Smooth muscle cell (in vitro differentiated cells): ENCODE results near the gene PTEN. TPM values are rescaled to one million over a fixed set of nuclear protein-coding genes. Genes with fewer than 3 reads are reported as not detected.

Experiments
- DNase-seq: peaks from one replicate; lab custom pipeline; 2025; ENCODE audit not compliant: unreplicated experiment; lab: John Stamatoyannopoulos, UW
- H2AFZ ChIP-seq: fragments of 200-600 bp; sonication (generic); 2 replicates; pipeline ENCODE4 v1.6.0; 2016; ENCODE audit warnings: antibody characterized with exemption, low read depth, mild to moderate bottlenecking
- H3F3A ChIP-seq: fragments of 200-600 bp; sonication (generic); 2 replicates; pipeline ENCODE4 v1.6.0; 2017; ENCODE audit warnings: antibody characterized with exemption, low read depth
- H3K27ac ChIP-seq: fragments of 200-600 bp; sonication (generic); 2 replicates; pipeline ENCODE4 v1.5.1; 2016; ENCODE audit warnings: low read depth, mild to moderate bottlenecking
- H3K27me3 ChIP-seq: fragments of 200-600 bp; sonication (generic); 2 replicates; pipeline ENCODE4 v1.6.1; 2016; ENCODE audit warnings: low read depth, mild to moderate bottlenecking
- H3K36me3 ChIP-seq: fragments of 200-600 bp; sonication (generic); 2 replicates; pipeline ENCODE4 v1.5.1; 2016; ENCODE audit warnings: low read depth
- H3K4me1 ChIP-seq: fragments of 200-600 bp; sonication (generic); 2 replicates; pipeline ENCODE4 v1.5.1; 2016; ENCODE audit warnings: low read depth
- H3K4me2 ChIP-seq: fragments of 200-600 bp; sonication (generic); 2 replicates; pipeline ENCODE4 v1.6.0; 2016; ENCODE audit warnings: mild to moderate bottlenecking
- H3K4me3 ChIP-seq: fragments of 200-600 bp; sonication (generic); 2 replicates; pipeline ENCODE4 v1.5.1; 2016; ENCODE audit warnings: mild to moderate bottlenecking
- H3K79me2 ChIP-seq: fragments of 200-600 bp; sonication (generic); 2 replicates; pipeline ENCODE4 v1.6.0; 2016; ENCODE audit warnings: low read depth, mild to moderate bottlenecking
- H3K9ac ChIP-seq: fragments of 200-600 bp; sonication (generic); 2 replicates; pipeline ENCODE4 v1.6.0; 2016; ENCODE audit warnings: low read depth
- H3K9me3 ChIP-seq: fragments of 200-600 bp; sonication (generic); replicated peaks from 2 replicates; pipeline ENCODE4 v1.5.1; 2016; ENCODE audit warnings: low read depth
- H4K20me1 ChIP-seq: fragments of 200-600 bp; sonication (generic); 2 replicates; pipeline ENCODE4 v1.6.0; 2016; ENCODE audit warnings: low read depth
- CTCF ChIP-seq: fragments of 200-600 bp; sonication (generic); IDR thresholded peaks from 2 replicates; pipeline ENCODE4 v1.5.1; 2017; ENCODE audit warnings: borderline replicate concordance, mild to moderate bottlenecking, antibody characterized with exemption; ENCODE audit not compliant: insufficient read depth, poor library complexity, severe bottlenecking
- WGBS: methylation state at CpG from one replicate; pipeline ENCODE4 v1.1.7; 2016; ENCODE audit warnings: low lambda C conversion rate; 5-methylcytosine and 5-hydroxymethylcytosine counted together
- polyA plus RNA-seq: library from polyadenylated mRNA; unstranded; fragments of >200 nt; fragmentation: Nextera tagmentation; extraction: Ambion mirVana; gene quantifications from 2 replicates; pipeline ENCODE4 v1.2.1, GENCODE V29; 2016
- total RNA-seq: library from RNA; depleted of rRNA; stranded (reverse); fragments of >200 nt; gene quantifications from 2 replicates; pipeline ENCODE4 v1.2.3, GENCODE V29; 2014

Gene PTEN
- total and polyA plus RNA-seq, 2 experiments from 2014 or later, result 30.6 to 78.3 TPM

GRCh38 chr10:87836098-87836497 lies 27.3 kb upstream of the PTEN start:
- Histone ChIP-seq H3K4me1 (no peaks in the 10 kb centered on the region), H3K4me2 (no peak overlapping the region), H2AFZ (no peak overlapping the region), H3K27me3 (no peaks in the 10 kb centered on the region), H3K9ac (no peak overlapping the region), H3K79me2 (no peaks in the 10 kb centered on the region), H3K36me3 (no peaks in the 10 kb centered on the region), H4K20me1 (no peaks in the 10 kb centered on the region), H3K9me3 (no peaks in the 10 kb centered on the region), H3K4me3 (no peak overlapping the region), H3K27ac (no peak overlapping the region), H3F3A (no peaks in the 10 kb centered on the region)
- WGBS, result 84% methylated on average over 4 of the region's 4 CpGs
- DNase-seq, result no peak
- no peak for TF ChIP-seq CTCF

- no peak overlapping the region for H3K4me3 ChIP-seq
- H2AFZ ChIP-seq, result no peak overlapping the region
- no peak overlapping the region for H3K9ac ChIP-seq
- no peak for TF ChIP-seq CTCF
- no peaks in the 10 kb centered on the region for H3K9me3 ChIP-seq
- no peak overlapping the region for H3K27ac ChIP-seq
- H3K36me3 ChIP-seq, result no peaks in the 10 kb centered on the region
- no peaks in the 10 kb centered on the region for H3F3A ChIP-seq
- no peaks in the 10 kb centered on the region for H3K79me2 ChIP-seq
- no peaks in the 10 kb centered on the region for H3K4me1 ChIP-seq
- DNase-seq, result no peak
- no peaks in the 10 kb centered on the region for H3K27me3 ChIP-seq
- no peak overlapping the region for H3K4me2 ChIP-seq
- H4K20me1 ChIP-seq, result no peaks in the 10 kb centered on the region
Observed at GRCh38 chr10:87837445-87837844, 26.0 kb upstream of the PTEN start.

- H3K4me2 ChIP-seq, result no peak overlapping the region
- H3F3A ChIP-seq, result no peaks in the 10 kb centered on the region
- WGBS, result 81% methylated on average over 2 of the region's 2 CpGs
- H2AFZ ChIP-seq, result no peak overlapping the region
- H3K4me3 ChIP-seq, result no peak overlapping the region
- no peaks in the 10 kb centered on the region for H4K20me1 ChIP-seq
- DNase-seq, result no peak
- H3K27me3 ChIP-seq, result no peaks in the 10 kb centered on the region
- no peaks in the 10 kb centered on the region for H3K9me3 ChIP-seq
- no peaks in the 10 kb centered on the region for H3K79me2 ChIP-seq
- no peak for TF ChIP-seq CTCF
- H3K27ac ChIP-seq, result no peak overlapping the region
- peaks cover 3% of the 10 kb centered on the region for H3K4me1 ChIP-seq
- H3K9ac ChIP-seq, result no peak overlapping the region
- no peaks in the 10 kb centered on the region for H3K36me3 ChIP-seq
Observed at GRCh38 chr10:87838650-87839049, 24.8 kb upstream of the PTEN start.

GRCh38 chr10:87841186-87841585 lies 22.2 kb upstream of the PTEN start:
- H3K4me2 ChIP-seq, result no peak overlapping the region
- no peaks in the 10 kb centered on the region for H3K36me3 ChIP-seq
- DNase-seq, result no peak
- H3K27me3 ChIP-seq, result no peaks in the 10 kb centered on the region
- no peaks in the 10 kb centered on the region for H3F3A ChIP-seq
- H3K4me3 ChIP-seq, result no peak overlapping the region
- no peak for TF ChIP-seq CTCF
- no peak overlapping the region for H3K9ac ChIP-seq
- no peaks in the 10 kb centered on the region for H3K9me3 ChIP-seq
- H4K20me1 ChIP-seq, result no peaks in the 10 kb centered on the region
- H2AFZ ChIP-seq, result no peak overlapping the region
- no peaks in the 10 kb centered on the region for H3K79me2 ChIP-seq
- 94% methylated on average over 3 of the region's 3 CpGs for WGBS
- H3K27ac ChIP-seq, result no peak overlapping the region
- H3K4me1 ChIP-seq, result peaks cover 7% of the 10 kb centered on the region
